ENCODE data around the gene SEMA4F.
"Not testable (repeated sequence)": the region's sequence is repeated elsewhere in the genome, so short reads cannot be mapped to it uniquely, and the experiment has no call there.

Gene SEMA4F, protein sequence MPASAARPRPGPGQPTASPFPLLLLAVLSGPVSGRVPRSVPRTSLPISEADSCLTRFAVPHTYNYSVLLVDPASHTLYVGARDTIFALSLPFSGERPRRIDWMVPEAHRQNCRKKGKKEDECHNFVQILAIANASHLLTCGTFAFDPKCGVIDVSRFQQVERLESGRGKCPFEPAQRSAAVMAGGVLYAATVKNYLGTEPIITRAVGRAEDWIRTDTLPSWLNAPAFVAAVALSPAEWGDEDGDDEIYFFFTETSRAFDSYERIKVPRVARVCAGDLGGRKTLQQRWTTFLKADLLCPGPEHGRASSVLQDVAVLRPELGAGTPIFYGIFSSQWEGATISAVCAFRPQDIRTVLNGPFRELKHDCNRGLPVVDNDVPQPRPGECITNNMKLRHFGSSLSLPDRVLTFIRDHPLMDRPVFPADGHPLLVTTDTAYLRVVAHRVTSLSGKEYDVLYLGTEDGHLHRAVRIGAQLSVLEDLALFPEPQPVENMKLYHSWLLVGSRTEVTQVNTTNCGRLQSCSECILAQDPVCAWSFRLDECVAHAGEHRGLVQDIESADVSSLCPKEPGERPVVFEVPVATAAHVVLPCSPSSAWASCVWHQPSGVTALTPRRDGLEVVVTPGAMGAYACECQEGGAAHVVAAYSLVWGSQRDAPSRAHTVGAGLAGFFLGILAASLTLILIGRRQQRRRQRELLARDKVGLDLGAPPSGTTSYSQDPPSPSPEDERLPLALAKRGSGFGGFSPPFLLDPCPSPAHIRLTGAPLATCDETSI

DNA sequence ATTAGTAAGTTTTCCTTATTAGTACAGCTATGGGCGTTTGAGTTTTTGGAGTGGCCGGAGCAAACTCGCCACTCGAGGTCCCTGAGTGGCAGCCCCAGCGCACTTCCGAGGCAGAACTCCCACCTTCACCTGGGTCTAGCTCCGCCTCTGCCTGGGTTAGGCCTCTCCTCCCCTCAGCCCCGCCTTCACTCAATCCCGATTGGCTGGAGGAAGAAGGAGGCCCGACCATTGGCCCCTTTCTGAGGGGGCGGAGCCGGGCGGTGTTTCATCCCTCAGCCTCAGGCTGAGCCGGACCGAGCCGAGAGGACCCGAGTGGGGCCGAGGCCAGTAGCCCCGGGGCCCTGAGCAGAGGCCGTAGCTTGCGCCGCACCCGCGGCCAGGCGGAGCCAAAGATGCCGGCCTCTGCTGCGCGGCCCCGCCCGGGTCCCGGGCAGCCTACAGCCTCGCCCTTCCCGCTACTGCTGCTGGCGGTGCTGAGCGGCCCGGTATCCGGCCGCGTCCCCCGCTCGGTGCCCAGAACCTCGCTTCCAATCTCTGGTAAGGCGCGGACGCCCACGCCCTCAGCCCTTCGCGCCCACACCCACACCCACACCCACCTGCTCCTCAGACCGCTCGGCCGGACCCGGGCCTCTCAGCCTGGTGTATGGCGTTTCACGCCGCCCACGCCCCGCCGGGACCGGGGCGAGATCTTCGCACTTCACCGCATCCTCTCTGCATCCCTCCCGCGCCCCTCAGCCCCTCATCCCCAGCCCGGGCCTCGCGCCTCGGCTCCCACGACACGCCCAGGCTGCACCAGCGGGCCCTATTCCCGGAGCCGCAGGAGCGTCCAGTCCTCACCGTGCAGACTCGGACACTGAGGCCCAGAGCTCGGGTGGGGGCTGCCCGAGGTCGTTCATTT is at the start of gene SEMA4F:
SEMA4F (plus strand) TSS at position 263 of the 898 bp plus-strand sequence; CDS start at position 393, 130 bp downstream.
- DNase-seq (ENCODE audit: low spot score): peak; percentile 96

DNA sequence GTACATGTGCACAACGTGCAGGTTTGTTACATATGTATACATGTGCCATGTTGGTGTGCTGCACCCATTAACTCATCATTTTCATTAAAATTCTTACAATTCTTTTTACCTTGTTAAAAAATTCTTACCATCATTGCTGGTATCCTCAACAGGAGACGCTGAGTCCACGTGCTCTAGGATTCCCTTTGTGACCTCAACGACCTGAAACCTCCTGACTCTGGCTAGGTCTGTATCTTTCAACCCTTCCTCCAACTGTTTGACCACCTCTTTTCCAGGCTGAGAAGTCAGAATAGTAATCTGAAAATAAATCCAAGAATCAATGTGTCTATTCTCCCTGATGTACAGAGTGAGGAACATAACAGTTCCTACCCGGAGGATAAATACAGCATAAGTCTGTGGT is 47.1 kb upstream of the SEMA4F start:
- DNase-seq (ENCODE audit: low spot score): no peak

DNA sequence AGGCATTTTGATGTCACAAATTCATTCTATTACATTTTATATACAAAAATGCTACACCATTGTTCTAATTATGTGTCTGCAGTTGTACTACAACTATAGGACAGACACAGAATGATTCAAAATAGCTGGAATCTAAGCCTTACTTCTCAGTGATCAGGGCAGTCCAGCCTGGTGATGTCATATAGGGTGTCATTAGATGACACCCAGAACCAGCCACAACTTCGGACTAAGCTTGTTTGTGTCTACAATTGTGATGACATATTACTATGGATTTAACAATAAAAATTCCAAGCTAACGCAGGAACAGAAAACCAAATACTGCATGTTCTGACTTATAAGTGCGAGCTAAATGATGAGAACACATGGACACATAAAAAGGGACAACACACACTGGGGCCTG is 36.9 kb upstream of the SEMA4F start:
- DNase-seq (ENCODE audit: low spot score): no peak

DNA sequence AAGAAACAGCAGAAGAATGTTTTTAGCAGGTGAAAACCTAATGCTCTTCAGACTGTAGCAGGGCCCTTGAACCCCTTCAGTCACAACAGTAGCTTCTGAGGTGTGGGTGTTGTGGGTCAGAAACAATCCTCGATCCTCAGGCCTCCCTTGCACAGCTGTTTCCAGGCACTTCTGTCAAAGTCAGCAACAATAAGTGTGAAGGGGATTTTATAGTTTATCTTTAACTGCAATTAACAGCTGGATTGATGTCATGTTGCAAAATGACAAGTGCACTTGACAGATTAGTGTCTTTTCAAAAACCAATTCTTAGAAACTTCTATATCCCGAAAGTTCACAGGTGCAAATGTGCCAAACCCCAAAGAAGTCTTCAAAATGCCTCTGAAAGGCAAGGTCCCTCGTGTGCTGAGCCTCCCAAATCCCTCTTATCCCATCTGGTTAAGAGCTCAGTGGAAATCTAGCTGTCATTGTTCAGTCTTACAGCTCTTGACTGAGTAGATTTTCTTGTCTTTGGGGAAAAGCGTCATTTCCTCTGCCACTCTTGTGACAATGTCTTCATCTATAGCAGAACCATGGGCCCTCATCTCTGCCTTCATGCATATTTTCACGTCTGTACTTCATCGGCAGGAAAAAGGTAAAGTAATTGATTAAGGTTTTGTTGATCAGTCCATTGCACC is 35.5 kb upstream of the SEMA4F start:
- no peak for DNase-seq (ENCODE audit: low spot score)

DNA sequence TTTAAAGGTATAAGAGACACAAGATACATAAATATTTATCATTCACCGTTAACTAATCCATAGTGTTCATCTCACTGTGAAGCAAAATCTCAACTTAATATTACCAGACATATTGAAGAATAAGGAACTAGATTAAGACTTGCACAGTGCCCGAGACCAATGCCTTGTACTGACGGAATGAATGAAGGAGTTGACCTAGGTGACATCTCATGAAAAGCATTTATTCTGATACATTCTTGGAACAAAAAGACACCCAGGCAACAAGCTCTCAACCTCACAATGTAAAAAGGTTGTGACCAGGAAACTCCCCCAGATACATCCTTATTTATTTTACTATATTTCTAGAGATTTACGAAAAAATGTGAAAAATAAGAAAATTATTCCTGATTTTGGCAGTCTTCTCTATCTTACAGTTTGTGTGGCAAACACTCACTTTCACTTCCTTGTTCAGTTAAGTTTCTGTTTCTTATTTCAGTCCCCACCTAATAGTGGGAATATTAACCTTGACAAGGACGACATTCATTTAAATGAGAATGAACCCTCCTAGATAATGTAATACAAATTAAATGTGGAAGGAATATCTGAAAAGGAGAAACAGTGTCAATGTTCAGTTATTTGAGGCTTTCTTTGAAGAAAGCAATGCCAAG is 34.3 kb upstream of the SEMA4F start:
- DNase-seq (ENCODE audit: low spot score): no peak

DNA sequence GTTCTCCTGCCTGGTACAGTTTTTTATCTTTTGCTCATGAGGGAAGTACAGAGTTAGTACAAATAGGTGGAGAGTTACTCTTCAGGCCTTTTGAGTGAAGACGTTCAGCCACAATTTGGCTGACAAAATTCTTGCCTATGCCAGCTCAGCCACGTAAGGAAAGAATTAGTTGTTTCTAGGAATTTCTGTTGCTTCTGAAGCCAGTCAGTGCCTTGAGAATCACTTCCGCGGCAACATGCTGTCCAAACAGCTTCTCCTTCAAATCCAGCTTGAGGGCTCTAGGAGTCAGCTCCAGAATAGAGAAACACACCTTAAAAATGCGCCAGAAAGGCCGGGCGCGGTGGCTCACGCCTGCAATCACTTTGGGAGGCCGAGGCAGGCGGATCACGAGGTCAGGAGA is 33.4 kb upstream of the SEMA4F start:
- no peak for DNase-seq (ENCODE audit: low spot score)

DNA sequence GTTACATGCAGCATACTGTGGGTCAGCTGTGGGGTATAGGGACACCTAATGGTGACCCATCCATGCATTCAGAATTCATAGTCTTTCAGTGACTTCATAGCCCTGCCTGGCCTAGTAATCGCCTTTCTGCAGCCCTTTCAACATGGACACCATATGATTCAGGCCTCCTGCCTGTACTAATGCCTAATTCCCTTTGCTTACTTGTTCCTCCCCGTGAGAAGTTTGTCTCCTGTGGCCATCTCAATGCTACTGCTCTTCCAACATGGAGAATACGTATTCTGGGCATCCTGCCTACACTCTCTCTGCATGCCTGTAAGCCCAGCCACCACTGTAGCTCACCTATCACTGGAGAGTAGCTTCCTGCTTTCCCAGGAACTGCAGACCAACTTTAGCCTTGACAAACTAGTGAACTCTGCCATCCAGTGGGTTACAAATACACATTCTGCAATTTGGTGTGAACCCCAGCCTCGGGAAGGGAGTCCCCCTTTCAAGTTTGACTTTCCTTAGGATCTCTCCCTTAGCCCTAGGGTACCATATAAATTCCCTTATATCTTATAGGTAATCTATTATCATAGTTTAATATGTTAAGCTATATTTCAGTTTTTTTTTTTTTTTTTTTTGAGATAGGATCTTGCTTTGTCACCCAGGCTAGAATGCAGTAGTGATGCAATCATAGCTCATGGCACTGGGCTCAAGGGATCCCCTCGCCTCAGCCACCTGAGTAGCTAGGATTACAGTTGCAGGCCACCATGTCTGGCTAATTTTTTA is 28.2 kb upstream of the SEMA4F start:
- no peak for DNase-seq (ENCODE audit: low spot score)

DNA sequence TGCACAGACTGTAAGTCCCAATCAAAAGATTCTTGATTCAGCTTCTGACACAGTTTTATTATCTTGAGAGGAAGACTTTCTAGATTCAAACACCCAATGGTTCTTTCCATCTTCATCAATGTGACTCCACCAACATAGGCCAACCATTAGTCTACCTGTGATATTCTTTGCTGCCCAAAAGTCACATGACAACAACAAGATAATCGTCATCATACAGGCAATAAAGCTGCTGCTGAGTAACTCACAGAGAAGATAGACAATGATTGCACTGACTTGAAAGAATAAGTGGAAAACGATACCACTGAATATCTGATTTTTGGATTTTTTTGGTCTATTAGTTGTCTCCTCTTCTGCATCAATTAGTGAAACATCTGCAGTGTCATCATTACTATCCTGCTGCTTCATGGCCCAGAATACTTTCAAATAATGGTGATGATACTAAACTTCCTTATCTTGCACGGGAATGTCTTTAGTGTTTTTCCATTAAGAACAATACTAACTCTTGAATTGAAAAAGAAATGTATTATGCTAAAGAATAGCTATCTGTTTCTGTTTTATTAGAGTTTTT is 25.4 kb upstream of the SEMA4F start:
- no peak for DNase-seq (ENCODE audit: low spot score)

DNA sequence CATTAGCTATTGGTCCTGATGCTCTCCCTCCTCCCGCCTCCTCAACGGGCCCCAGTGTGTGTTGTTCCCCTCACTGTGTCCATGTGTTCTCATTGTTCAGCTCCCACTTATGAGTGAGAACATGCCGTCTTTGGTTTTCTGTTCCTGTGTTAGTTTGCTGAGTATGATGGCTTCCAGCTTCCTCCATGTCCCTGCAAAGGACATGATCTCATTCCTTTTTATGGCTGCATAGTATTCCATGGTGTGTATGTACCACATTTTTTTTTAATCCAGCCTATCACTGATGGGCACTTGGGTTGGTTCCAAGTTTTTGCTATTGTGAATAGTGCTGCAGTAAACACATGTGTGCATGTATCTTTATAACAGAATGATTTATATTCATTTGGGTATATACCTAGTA is 23.6 kb upstream of the SEMA4F start:
- not testable (repeated sequence) for DNase-seq (ENCODE audit: low spot score)

DNA sequence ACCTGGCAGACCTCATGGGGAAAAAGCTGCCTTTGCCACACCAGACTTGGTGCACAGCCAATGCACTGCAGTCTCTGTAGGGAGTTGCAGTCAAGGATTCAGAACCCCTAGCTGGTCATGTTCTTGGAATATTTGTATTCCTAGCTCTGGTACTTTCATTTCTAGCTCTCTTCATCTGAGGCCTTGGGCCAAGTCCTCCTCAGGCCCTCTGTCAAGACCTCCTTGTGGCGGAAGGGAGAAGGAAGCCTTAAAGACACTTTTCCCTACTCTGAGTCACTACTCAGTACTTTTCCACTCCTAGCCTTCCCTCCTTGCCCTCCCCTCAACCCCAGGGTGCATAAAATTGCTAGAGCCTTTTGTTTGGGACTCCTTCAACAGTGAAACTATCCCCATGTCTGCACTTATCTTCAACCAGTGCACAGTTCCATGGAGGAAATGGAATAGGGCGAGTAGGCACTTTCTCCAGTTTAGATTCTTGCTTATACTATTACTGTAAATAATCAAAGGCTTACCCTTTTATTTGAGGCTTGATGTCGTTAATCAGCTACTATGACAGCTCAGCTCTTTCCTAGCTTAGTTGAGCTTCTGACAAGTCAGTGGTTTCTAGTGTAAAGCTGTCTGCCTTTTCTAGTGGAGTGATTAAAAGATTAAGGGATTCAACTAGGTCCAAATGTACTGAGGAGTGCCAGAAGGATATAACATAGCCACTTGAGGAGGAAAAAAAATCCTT is 21.7 kb upstream of the SEMA4F start:
- no peak for DNase-seq (ENCODE audit: low spot score)

DNA sequence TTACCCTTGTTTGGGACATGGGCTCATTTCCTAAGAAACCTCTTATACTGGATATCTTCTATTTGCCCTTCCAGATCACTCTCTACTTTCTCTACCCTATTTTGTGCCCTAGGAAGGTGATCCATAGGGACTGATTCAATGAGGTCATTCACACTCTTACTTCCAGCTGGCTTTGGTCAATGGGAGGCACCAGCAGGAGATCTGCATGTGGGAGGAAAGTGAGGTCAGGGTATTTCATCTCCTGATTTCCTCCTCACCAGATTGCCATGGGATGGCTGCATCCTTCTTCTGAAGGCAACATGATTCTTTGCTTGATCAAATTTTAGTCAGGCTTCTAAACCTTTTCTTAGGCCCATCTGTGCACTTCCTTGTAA is 21.1 kb upstream of the SEMA4F start:
- no peak for DNase-seq (ENCODE audit: low spot score)

DNA sequence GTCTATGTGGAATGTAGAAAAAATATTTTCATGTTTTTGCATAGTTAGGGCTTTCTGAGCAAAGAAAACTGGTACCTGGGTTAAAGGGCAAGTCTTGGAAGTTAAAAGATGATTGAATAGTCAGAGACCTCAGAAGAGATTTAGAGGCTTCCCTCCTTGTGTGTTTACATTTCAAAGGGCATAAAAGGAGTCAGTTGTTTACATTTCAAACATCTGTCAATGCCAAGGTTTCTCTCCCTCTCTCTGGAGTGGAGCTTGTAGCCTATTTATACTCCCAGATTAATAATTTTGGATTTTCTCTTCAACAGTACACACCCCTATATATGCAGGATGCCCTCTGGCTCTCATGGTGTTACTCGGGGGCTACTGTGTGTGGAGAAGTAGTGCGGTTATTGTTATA is 14.5 kb upstream of the SEMA4F start:
- no peak for DNase-seq (ENCODE audit: low spot score)

DNA sequence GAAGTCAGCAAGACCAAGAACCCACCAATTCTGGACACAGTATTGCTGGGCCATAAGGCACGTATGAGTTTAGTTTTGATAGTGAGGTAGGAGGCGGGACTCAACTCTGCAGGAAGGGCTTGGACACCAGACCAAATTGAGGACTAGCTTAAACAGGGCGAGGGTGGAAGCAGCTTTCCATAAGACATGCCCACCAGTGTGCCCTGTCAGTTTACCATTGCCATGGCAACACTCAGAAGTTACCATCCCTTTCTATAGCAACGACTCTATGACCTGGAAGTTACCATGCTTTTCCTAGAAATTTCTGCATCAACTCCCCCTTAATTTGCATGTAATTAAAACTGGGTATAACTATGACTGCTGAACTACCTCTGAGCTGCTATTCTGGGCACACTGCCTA is 8.7 kb upstream of the SEMA4F start:
- no peak for DNase-seq (ENCODE audit: low spot score)

DNA sequence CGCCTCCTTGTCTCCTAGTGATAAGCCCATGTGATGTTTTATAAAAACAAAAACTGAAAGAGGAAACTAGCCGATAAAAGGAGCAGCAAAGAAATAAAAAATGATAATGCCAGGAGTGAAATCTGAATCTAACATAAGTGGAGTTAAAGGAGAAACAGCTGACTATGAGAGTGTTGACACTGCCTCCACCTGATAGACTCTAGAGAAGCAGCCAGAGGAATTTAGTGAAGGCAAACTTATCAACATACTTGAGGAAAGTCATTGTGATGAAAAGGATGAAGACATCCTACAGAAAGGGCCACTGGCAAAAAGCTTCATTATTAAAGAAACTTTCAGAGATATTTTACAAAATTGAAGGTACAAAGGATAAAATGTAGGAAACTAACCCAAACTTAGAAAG is 7.8 kb upstream of the SEMA4F start:
- DNase-seq (ENCODE audit: low spot score): no peak

DNA sequence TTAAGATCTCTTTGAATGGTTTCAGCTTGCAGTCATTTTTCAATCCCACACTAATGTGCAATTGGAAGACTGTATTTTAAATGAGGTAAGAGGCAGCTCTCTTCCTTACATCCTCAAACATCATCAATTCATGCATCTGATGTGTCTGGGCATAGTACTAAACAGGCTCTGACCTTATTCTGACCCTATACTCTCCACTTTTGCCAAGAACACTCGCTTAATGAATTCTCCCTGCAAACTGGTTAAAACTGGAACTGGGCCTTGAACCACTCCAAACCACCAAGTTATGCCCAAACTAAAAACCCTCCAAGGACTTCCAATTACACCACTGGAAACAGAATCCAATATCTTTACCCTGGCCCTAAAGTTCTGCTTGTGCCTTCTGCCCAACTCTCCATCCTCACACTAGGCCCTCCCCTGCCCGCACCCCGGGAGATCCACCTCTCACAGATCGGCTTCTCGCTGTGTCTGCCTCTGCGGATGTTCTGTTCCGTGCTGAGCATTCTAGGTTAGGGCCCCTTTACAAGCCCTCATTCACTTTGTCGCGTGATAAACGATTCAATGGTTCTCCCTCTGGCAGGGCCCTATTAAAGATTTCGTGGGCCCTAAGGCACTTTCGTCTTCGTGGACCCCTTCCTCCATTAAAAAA is 7.1 kb upstream of the SEMA4F start:
- no peak for DNase-seq (ENCODE audit: low spot score)

DNA sequence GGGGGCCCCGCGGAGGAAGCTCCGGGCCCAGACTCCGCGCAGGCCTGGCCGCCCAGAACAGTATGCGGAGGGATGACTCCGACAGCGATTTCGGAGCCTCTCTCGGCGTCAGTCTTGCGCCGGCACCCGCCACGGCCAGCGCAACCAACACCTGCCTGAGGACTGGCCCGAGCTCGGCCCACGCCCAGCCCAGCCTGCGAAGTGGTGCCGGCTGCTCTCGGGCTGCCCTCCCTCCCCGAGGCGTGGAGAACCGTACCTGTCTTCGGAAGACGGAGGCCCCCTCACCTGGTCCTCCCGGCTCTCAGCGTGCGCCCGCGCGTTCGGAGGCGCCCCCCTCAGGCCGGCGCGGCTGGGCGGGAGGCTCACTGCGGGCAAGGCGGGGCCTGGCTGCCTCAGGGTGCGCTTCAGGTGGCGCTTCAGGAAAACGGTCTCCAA is 6.0 kb upstream of the SEMA4F start, which contains the start of gene M1AP:
M1AP (minus strand) TSS at position 322 of the 435 bp plus-strand sequence. CDS start 8,055 bp downstream, outside the sequence.
- DNase-seq (ENCODE audit: low spot score): no peak

DNA sequence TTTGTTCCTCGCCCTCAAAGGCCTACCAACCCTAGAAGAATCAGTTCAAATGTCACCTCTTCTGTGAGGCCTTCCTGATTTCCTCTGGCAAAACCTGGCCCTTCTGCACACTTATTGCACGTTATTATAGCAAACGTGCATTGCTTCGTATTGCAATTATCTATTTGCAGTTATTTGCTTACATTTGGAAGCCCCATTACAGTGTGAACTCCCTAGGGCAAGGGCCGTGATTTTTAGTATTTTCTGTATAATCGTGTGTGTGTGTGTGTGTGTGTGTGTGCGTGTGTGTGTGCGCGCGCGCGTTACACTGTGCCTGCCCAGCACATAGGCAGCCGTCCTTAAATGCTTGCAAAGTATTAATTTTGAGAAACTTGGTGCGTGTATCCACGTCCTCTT is 460 bp upstream of the SEMA4F start:
- DNase-seq (ENCODE audit: low spot score): no peak

DNA sequence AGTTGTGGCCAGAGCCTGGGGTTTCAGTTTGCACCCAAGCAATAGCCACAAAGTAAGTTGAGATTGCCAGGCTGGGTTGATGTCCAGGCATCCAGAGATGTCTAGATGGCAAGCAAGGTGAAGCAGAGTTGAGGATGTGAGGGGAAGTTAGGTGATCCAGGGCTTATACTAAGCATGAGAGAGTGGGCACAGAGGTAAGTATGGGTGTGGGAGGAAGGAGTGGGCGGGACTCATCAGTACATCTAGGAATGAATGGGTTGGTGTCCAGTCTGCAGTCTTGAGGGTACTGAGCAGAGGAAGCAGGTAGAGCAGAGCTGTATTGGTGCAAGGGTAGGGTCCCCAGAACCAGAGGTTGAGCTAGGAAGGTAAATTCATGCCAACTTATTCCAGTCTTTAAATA is 1.5 kb downstream of the SEMA4F start:
- no peak for DNase-seq (ENCODE audit: low spot score)

DNA sequence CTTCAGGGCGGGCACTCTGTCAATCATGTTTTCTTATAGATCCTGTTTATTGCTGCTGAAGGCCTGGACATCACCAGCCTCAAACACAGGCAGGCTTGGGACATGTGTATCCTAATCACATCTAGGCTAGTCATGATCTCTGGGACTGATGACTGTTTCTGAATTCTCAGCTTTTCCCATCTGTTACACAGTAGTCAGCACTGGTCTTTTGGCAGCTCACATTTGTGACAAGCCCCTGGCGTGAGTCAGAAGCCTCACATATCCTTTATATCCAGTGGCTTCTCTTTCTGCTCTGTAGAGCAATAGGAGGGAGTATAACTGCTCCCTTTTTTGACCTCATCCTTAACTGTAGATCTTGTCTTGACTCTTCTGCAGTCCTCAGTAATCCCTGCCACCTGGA is 4.5 kb downstream of the SEMA4F start:
- DNase-seq (ENCODE audit: low spot score): no peak

All from putamen (tissue), 1 donor.